GM10266 (cell line): Measurements from ENCODE around the gene PAQR9.

Experiments
- DNase-seq: peaks from one replicate; pipeline ENCODE4 v3.0.0; 2012; ENCODE audit errors: extremely low spot score
- CTCF ChIP-seq: IDR thresholded peaks from 2 replicates; pipeline ENCODE4 v1.5.1; 2012; ENCODE audit warnings: mild to moderate bottlenecking, low read depth; ENCODE audit not compliant: control insufficient read depth, insufficient read depth; ENCODE audit errors: missing control alignments

PAQR9 gene

GRCh38 chr3:142982038-142982773, 18.7 kb upstream of the PAQR9 start:
- no peak for TF ChIP-seq CTCF
- no peak for DNase-seq

GRCh38 chr3:142981108-142981507, 17.6 kb upstream of the PAQR9 start:
- no peak for TF ChIP-seq CTCF
- DNase-seq, result no peak

- DNase-seq, result no peak
- no peak for TF ChIP-seq CTCF
These were observed 13.9 kb upstream of the PAQR9 start for GRCh38 chr3:142977399-142977728.

- TF ChIP-seq CTCF, result no peak
- DNase-seq, result no peak
These were observed 13.3 kb upstream of the PAQR9 start for GRCh38 chr3:142976621-142977398.

GRCh38 chr3:142975316-142975995, 12.0 kb upstream of the PAQR9 start:
- TF ChIP-seq CTCF, result no peak
- no peak for DNase-seq

GRCh38 chr3:142973217-142974009, 9.9 kb upstream of the PAQR9 start:
- no peak for DNase-seq
- no peak for TF ChIP-seq CTCF
